KBM-7 (cell line): ENCODE data around the gene GALNT13.

ENCODE experiments used
- DNase-seq: peaks from one replicate; pipeline ENCODE4 v3.0.0-alpha.2; 2015
- in situ Hi-C: fragments of 300-500 bp; cut with MboI; formaldehyde crosslinking; loops from 2 replicates; pipeline ENCODE4 v1.14.3; 2020; ENCODE audit warnings: low sequenced_read_pairs, low pct_unique_long_range_greater_than_20kb, mixed read lengths

GALNT13 gene

DNA sequence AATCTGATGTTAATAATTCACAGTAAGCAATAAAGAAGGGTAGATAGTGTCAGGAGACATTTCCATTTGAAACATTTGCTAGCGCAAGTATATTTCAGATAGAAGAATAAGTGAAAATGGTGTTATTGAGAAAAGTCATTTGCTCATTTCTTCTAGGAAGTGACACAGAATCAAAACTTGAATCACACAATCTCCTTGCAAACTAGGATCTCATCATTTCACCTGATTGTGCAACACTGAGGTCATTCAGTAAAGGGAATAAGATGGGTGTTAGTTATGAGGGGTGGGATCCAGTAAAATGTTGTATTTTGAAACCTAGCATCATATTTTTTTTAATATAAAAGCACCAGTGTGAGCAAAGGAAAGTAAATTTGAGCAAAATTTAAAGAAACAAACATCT, 618.8 kb downstream of the GALNT13 start:
- in situ Hi-C loops, result no loop called here
- DNase-seq, result no peak

DNA sequence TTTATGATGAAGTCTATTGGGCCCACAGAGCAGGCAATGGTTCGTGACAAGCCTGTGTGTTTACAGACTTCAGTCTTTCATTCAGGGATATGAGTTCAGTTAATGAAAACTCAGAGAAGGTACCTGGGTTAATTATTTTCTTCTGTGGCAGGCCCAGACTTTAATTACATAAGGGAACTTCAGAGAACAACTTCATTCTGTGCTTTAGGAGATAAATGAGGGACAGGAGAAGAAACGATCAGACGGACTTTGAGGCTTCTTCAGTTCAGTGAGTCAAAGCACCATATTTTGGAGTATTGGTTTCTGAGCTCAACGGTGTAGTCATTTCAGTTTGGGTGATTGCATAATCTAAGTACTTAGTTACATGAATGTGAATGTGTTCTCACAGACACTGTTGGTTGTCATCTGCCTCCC, 623.7 kb downstream of the GALNT13 start:
- no peak for DNase-seq
- in situ Hi-C loops, result no loop called here

DNA sequence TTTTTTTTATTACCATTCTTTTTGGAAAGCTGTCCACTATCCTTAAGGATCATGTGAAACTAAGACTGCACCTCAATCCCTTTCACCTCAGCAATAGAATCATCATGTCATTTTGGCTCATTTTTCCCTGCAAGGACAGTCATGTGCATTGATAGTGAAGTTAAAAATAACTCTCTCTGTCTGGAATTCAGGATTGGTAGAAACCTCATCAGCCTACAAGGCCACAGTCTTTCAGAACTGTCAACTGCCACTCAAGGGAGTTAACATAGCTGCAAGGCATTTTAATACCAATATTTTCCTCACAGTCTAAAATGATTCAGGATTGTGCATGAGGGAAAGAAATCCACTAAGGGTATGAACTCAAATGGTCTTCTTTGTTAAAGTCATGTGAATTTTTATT, 625.3 kb downstream of the GALNT13 start:
- in situ Hi-C loops, result no loop called here

More for the DNA sequence above, 625.3 kb downstream of the GALNT13 start:
- DNase-seq, result no peak
